MM.1S (cell line): ENCODE data around the gene KIF17.

Experiments
- CTCF ChIP-seq: fragments of 300-600 bp; sonication (generic); IDR thresholded peaks from 2 replicates; pipeline ENCODE4 v1.5.1; 2016; ENCODE audit warnings: antibody characterized with exemption, low read length, mixed read lengths
- EZH2 ChIP-seq: fragments of 300-600 bp; sonication (generic); optimal IDR thresholded peaks from 2 replicates; pipeline ENCODE3; 2017; ENCODE audit warnings: low read depth, mild to moderate bottlenecking, antibody characterized with exemption, low read length, mixed read lengths
- EZH2phosphoT487 ChIP-seq: fragments of 300-600 bp; sonication (generic); IDR thresholded peaks from 2 replicates; pipeline ENCODE4 v1.6.1; 2018; ENCODE audit warnings: antibody characterized with exemption, low read length

GRCh38 chr1:20698195-20698910, 19.5 kb downstream of the KIF17 start:
- TF ChIP-seq CTCF (no peak), EZH2phosphoT487 (no peak), EZH2 (no peak)
